ENCODE measurements around the gene ATIC.

The ATIC gene

DNA sequence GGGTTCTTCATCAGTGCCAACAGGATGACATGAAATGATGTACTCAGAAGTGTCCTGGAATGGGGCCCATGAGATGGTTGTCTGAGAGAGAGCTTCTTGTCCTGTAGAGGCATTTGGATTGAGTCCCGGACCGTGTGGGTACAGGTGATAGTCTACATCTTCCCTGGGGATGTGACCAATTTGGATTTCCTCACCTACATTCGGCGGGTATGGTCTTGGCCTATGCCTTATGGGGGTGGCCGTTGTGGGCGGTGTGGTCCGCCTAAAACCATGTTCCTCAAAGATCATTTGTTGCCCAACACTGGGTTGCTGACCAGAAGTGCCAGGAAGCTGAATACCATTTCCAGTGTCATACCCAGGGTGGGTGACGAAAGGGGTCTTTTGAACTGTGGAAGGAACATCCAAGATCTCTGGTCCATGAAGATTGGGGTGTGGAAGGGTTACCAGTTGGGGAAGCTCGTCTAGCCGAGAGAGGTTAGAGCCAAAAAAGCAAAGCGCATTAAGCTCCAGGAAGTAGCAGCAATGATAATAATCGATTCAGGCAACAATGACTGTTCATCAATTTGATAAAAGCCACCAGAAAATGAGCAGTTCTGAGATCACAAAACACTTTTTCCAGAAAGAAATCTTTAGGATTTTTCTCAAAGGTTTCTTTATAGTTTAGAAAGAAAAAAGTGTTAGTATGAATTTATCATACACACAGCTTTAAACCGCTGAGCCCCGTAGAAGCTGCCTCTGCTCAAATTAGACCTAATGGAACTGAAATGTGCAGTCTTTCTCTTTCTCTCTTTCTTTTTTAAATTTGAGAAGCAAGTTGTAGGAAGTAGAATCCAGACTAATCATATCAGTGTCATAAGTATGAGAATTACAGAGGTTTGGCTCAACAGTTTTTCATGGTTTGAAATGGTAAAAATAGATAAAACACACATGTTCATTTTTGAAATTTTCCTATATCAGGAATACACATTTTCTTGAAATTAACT is 60.3 kb downstream of the ATIC start:
- TF ChIP-seq, protein P1, sequence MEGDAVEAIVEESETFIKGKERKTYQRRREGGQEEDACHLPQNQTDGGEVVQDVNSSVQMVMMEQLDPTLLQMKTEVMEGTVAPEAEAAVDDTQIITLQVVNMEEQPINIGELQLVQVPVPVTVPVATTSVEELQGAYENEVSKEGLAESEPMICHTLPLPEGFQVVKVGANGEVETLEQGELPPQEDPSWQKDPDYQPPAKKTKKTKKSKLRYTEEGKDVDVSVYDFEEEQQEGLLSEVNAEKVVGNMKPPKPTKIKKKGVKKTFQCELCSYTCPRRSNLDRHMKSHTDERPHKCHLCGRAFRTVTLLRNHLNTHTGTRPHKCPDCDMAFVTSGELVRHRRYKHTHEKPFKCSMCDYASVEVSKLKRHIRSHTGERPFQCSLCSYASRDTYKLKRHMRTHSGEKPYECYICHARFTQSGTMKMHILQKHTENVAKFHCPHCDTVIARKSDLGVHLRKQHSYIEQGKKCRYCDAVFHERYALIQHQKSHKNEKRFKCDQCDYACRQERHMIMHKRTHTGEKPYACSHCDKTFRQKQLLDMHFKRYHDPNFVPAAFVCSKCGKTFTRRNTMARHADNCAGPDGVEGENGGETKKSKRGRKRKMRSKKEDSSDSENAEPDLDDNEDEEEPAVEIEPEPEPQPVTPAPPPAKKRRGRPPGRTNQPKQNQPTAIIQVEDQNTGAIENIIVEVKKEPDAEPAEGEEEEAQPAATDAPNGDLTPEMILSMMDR (IDR thresholded peaks at IDR 0.05; ENCODE audit: extremely low read depth, insufficient read depth, missing control alignments), result no peak
- DNase-seq (ENCODE audit: low spot score), result no peak
- in situ Hi-C loops (cut with MboI; ENCODE audit: low pct_unique_long_range_greater_than_20kb, low sequenced_read_pairs, unreplicated experiment), result no loop called here

- DNase-seq (ENCODE audit: low spot score), result no peak
- TF ChIP-seq, protein P1 (IDR thresholded peaks at IDR 0.05; ENCODE audit: extremely low read depth, insufficient read depth, missing control alignments), result no peak
- in situ Hi-C loops (cut with MboI; ENCODE audit: low pct_unique_long_range_greater_than_20kb, low sequenced_read_pairs, unreplicated experiment), result no loop called here
Measured at GRCh38 chr2:215372968-215373649, 61.2 kb downstream of the ATIC start.

- DNase-seq (ENCODE audit: low spot score), result no peak
- TF ChIP-seq, protein P1 (IDR thresholded peaks at IDR 0.05; ENCODE audit: extremely low read depth, insufficient read depth, missing control alignments), result no peak
- in situ Hi-C loops (cut with MboI; ENCODE audit: low pct_unique_long_range_greater_than_20kb, low sequenced_read_pairs, unreplicated experiment), result no loop called here
Measured at GRCh38 chr2:215374002-215374401, 62.1 kb downstream of the ATIC start.

DNA sequence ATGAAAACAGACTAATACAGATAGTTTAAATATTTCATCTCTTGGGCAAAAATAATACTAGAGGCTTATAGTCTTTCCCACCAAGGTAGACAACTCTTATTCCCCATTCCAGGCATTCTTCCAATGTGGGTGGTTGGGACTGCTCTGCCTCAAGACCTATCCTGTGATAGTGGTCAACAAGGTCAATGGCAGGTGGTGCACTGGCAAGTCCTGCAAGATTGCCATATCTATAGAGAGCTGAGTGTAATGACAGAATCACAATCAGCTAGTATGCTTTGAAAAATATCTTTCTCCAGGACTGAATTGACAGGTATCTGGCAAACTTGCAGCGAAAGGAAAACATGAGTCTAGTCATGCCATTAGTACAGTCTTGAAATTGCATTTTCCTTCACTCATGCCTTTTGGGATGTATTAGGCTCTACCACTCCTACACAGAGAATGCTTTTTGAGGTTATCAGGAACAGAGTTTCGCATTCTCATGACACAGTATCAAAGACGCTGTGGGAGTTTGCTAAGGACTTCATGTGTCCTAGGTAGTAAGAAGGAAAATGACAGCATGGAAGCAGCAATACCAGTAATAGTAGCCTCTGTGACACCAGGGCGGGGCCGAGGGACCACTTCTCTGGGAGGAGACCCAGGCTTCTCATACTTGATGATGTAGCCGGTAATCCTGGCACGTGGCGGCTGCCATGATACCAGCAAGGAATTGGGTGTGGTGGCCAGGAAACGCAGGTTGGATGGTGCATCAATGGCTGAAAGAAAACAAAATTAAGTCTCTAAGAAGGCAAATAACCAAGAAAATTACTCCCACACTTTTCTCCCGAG is 63.0 kb downstream of the ATIC start:
- no peak for DNase-seq (ENCODE audit: low spot score)
- in situ Hi-C loops (cut with MboI; ENCODE audit: low pct_unique_long_range_greater_than_20kb, low sequenced_read_pairs, unreplicated experiment), result no loop called here
- TF ChIP-seq, protein P1 (IDR thresholded peaks at IDR 0.05; ENCODE audit: extremely low read depth, insufficient read depth, missing control alignments), result no peak

- in situ Hi-C loops (cut with MboI; ENCODE audit: low pct_unique_long_range_greater_than_20kb, low sequenced_read_pairs, unreplicated experiment), result no loop called here
- no peak for DNase-seq (ENCODE audit: low spot score)
- TF ChIP-seq, protein P1 (IDR thresholded peaks at IDR 0.05; ENCODE audit: extremely low read depth, insufficient read depth, missing control alignments), result no peak
Measured at GRCh38 chr2:215375467-215375830, 63.6 kb downstream of the ATIC start.

- DNase-seq (ENCODE audit: low spot score), result no peak
- TF ChIP-seq, protein P1 (IDR thresholded peaks at IDR 0.05; ENCODE audit: extremely low read depth, insufficient read depth, missing control alignments), result no peak
- in situ Hi-C loops (cut with MboI; ENCODE audit: low pct_unique_long_range_greater_than_20kb, low sequenced_read_pairs, unreplicated experiment), result no loop called here
Measured at GRCh38 chr2:215376103-215376780, 64.4 kb downstream of the ATIC start.

Measured in GM13977 (cell line).